ENCODE results near the gene LNX2. TPM values are rescaled to one million over a fixed set of nuclear protein-coding genes. Genes with fewer than 3 reads are reported as not detected.

LNX2 gene
- total RNA-seq, 1 donor from 2014 or later, result 15.1 TPM

- Mint-ChIP-seq H3K36me3 (peaks cover 3% of the 10 kb centered on the region), H3K4me1 (no peaks in the 10 kb centered on the region), H3K4me3 (no peak overlapping the region), H3K27ac (no peak overlapping the region), H3K27me3 (ENCODE audit: insufficient read depth, low read depth) (peaks cover 2% of the 10 kb centered on the region), H3K9me3 (no peaks in the 10 kb centered on the region)
- Histone ChIP-seq H3K9ac (no peak overlapping the region), H3K4me2 (no peak overlapping the region), H3K27ac (no peak overlapping the region), H3K9me3 (ENCODE audit: low read depth) (no peaks in the 10 kb centered on the region), H2AFZ (replicated peaks) (no peak overlapping the region), H3K4me3 (no peak overlapping the region), H3K79me2 (ENCODE audit: low read depth) (no peaks in the 10 kb centered on the region), H3K36me3 (peaks cover 4% of the 10 kb centered on the region), H3K27me3 (no peaks in the 10 kb centered on the region), H3F3A (ENCODE audit: low read depth) (no peaks in the 10 kb centered on the region), H4K20me1 (ENCODE audit: low read depth) (peaks cover 36% of the 10 kb centered on the region), H3K4me1 (no peaks in the 10 kb centered on the region)
- DNase-seq (ENCODE audit: low spot score), result peak; percentile 39
- no peak for TF ChIP-seq EZH2 (IDR thresholded peaks at IDR 0.05)
- peak; percentile 52 for TF ChIP-seq CTCF (IDR thresholded peaks at IDR 0.05)
These were observed 45.0 kb upstream of the LNX2 start for GRCh38 chr13:27665333-27665732.

GRCh38 chr13:27663947-27664346, 43.6 kb upstream of the LNX2 start:
- Histone ChIP-seq H3K79me2 (ENCODE audit: low read depth) (no peaks in the 10 kb centered on the region), H3K4me1 (no peaks in the 10 kb centered on the region), H3K27me3 (no peaks in the 10 kb centered on the region), H3F3A (ENCODE audit: low read depth) (no peaks in the 10 kb centered on the region), H3K9ac (no peak overlapping the region), H3K27ac (no peak overlapping the region), H4K20me1 (ENCODE audit: low read depth) (peaks cover 47% of the 10 kb centered on the region), H3K36me3 (peaks cover 4% of the 10 kb centered on the region), H2AFZ (replicated peaks) (no peak overlapping the region), H3K9me3 (ENCODE audit: low read depth) (no peaks in the 10 kb centered on the region), H3K4me2 (no peak overlapping the region), H3K4me3 (no peak overlapping the region)
- H3K27ac Mint-ChIP-seq, result no peak overlapping the region
- H3K27me3 Mint-ChIP-seq (ENCODE audit: insufficient read depth, low read depth), result no peaks in the 10 kb centered on the region
- TF ChIP-seq EZH2phosphoT487 (IDR thresholded peaks at IDR 0.05) (no peak), CTCF (IDR thresholded peaks at IDR 0.05) (no peak), EZH2 (IDR thresholded peaks at IDR 0.05) (no peak)
- H3K36me3 Mint-ChIP-seq, result peaks cover 3% of the 10 kb centered on the region
- H3K9me3 Mint-ChIP-seq, result no peaks in the 10 kb centered on the region
- no peaks in the 10 kb centered on the region for H3K4me1 Mint-ChIP-seq
- peak; percentile 20 for DNase-seq (ENCODE audit: low spot score)
- H3K4me3 Mint-ChIP-seq, result no peak overlapping the region

- H4K20me1 ChIP-seq (ENCODE audit: low read depth), result peaks cover 47% of the 10 kb centered on the region
- peaks cover 3% of the 10 kb centered on the region for H3K36me3 Mint-ChIP-seq
- no peaks in the 10 kb centered on the region for H3K9me3 ChIP-seq (ENCODE audit: low read depth)
- H3K27ac ChIP-seq, result no peak overlapping the region
- TF ChIP-seq EZH2 (IDR thresholded peaks at IDR 0.05) (no peak), CTCF (IDR thresholded peaks at IDR 0.05) (no peak)
- H3K4me2 ChIP-seq, result no peak overlapping the region
- H3K4me3 ChIP-seq, result no peak overlapping the region
- H3K27me3 Mint-ChIP-seq (ENCODE audit: insufficient read depth, low read depth), result no peaks in the 10 kb centered on the region
- no peaks in the 10 kb centered on the region for H3F3A ChIP-seq (ENCODE audit: low read depth)
- H3K9me3 Mint-ChIP-seq, result no peaks in the 10 kb centered on the region
- H3K79me2 ChIP-seq (ENCODE audit: low read depth), result no peaks in the 10 kb centered on the region
- H2AFZ ChIP-seq (replicated peaks), result no peak overlapping the region
- H3K27me3 ChIP-seq, result no peaks in the 10 kb centered on the region
- DNase-seq (ENCODE audit: low spot score), result no peak
- peaks cover 4% of the 10 kb centered on the region for H3K36me3 ChIP-seq
- H3K27ac Mint-ChIP-seq, result no peak overlapping the region
- no peaks in the 10 kb centered on the region for H3K4me1 Mint-ChIP-seq
- H3K4me1 ChIP-seq, result no peaks in the 10 kb centered on the region
- H3K9ac ChIP-seq, result no peak overlapping the region
- no peak overlapping the region for H3K4me3 Mint-ChIP-seq
These were observed 42.6 kb upstream of the LNX2 start for GRCh38 chr13:27662738-27663470.

Measured in neural progenitor cell (in vitro differentiated cells).